IMR-90 (cell line): ENCODE measurements around the gene FIBCD1. TPM values are rescaled to one million over a fixed set of nuclear protein-coding genes. Genes with fewer than 3 reads are reported as not detected.

Experiments used
- ATAC-seq: fragments of 200-7000 bp; cut with Tn5 transposase; 2 replicates; pipeline ENCODE4 v1.9.1; 2020; ENCODE audit warnings: low read depth, mild to moderate bottlenecking, moderate library complexity
- BruUV-seq: library from RNA; stranded (reverse); fragments of 400-500 nt; replicated peaks from 2 replicates; lab custom pipeline; 2021; lab: Mats Ljungman, UMichigan
- CTCF ChIA-PET: fragments of 300-600 bp; formaldehyde crosslinking; extraction: SDS; loops from one replicate; lab custom pipeline; 2021; ENCODE audit warnings: antibody characterized with exemption; lab: Yijun Ruan, JAX
- POLR2A ChIA-PET: fragments of 300-600 bp; sonication (Branson Sonifier 250); formaldehyde crosslinking; loops from one replicate; lab custom pipeline; 2022; ENCODE audit warnings: antibody characterized with exemption; ENCODE audit not compliant: unreplicated experiment; lab: Charles Lee
- DNase-seq: peaks from one replicate; pipeline ENCODE4 v3.0.0; 2013
- H2AFZ ChIP-seq: replicated peaks from 2 replicates; pipeline ENCODE3; 2013; ENCODE audit warnings: low read length, mild to moderate bottlenecking; ENCODE audit not compliant: poor library complexity
- H2AK5ac ChIP-seq: 2 replicates; pipeline ENCODE4 v1.6.1; 2013; ENCODE audit warnings: low read depth, low read length, inconsistent platforms
- H2AK9ac ChIP-seq: replicated peaks from 2 replicates; pipeline ENCODE3; 2013; ENCODE audit warnings: mild to moderate bottlenecking, low read depth, low read length, moderate library complexity; ENCODE audit not compliant: poor library complexity
- H2BK120ac ChIP-seq: 2 replicates; pipeline ENCODE4 v1.6.1; 2013; ENCODE audit warnings: low read depth, low read length, inconsistent platforms
- H2BK15ac ChIP-seq: 3 replicates; pipeline ENCODE4 v1.6.1; 2013; ENCODE audit warnings: low read depth, low read length, inconsistent platforms
- H2BK20ac ChIP-seq: 2 replicates; pipeline ENCODE4 v1.6.1; 2013; ENCODE audit warnings: low read depth, mild to moderate bottlenecking, inconsistent platforms, low read length, moderate library complexity
- H2BK5ac ChIP-seq: 2 replicates; pipeline ENCODE4 v1.6.1; 2013; ENCODE audit warnings: mild to moderate bottlenecking, low read depth, low read length, inconsistent platforms; ENCODE audit not compliant: poor library complexity, severe bottlenecking
- H3K14ac ChIP-seq: replicated peaks from 2 replicates; pipeline ENCODE4 v1.6.1; 2013; ENCODE audit warnings: low read depth, low read length, inconsistent platforms
- H3K18ac ChIP-seq: 2 replicates; pipeline ENCODE4 v1.6.1; 2013; ENCODE audit warnings: low read depth, low read length, control low read depth
- H3K23ac ChIP-seq: 2 replicates; pipeline ENCODE4 v1.6.1; 2013; ENCODE audit warnings: low read depth, low read length, inconsistent platforms
- H3K27ac ChIP-seq: 2 replicates; pipeline ENCODE4 v1.5.1; 2013; ENCODE audit warnings: mild to moderate bottlenecking, control low read depth, low read length; ENCODE audit not compliant: insufficient read depth
- H3K27me3 ChIP-seq: 2 replicates; pipeline ENCODE4 v1.6.1; 2013; ENCODE audit warnings: low read length; ENCODE audit not compliant: control insufficient read depth, insufficient read depth
- H3K36me3 ChIP-seq: 2 replicates; pipeline ENCODE4 v1.6.1; 2013; ENCODE audit warnings: low read length, mixed read lengths; ENCODE audit not compliant: control insufficient read depth, insufficient read depth
- H3K4ac ChIP-seq: 2 replicates; pipeline ENCODE4 v1.6.1; 2013; ENCODE audit warnings: low read depth, low read length, inconsistent platforms
- H3K4me1 ChIP-seq: 2 replicates; pipeline ENCODE4 v1.6.1; 2013; ENCODE audit warnings: low read length, mixed read lengths; ENCODE audit not compliant: control insufficient read depth, insufficient read depth
- H3K4me2 ChIP-seq: 2 replicates; pipeline ENCODE4 v1.6.1; 2013; ENCODE audit warnings: low read depth, mild to moderate bottlenecking, control low read depth, low read length, moderate library complexity
- H3K4me3 ChIP-seq: 2 replicates; pipeline ENCODE4 v1.5.1; 2013; ENCODE audit warnings: low read depth, mild to moderate bottlenecking, control low read depth, low read length, moderate library complexity; ENCODE audit not compliant: insufficient read depth
- H3K56ac ChIP-seq: 2 replicates; pipeline ENCODE4 v1.6.1; 2013; ENCODE audit warnings: low read length, inconsistent platforms; ENCODE audit not compliant: insufficient read depth; ENCODE audit errors: extremely low read depth
- H3K79me1 ChIP-seq, 2 experiments: 2 replicates each; pipeline ENCODE4 v1.6.1; 2013; ENCODE audit warnings: low read length in 2 of 2, inconsistent platforms in 1 of 2, low read depth in 1 of 2
- H3K9ac ChIP-seq: 2 replicates; pipeline ENCODE4 v1.6.1; 2013; ENCODE audit warnings: low read depth, low read length, control low read depth
- H3K9me1 ChIP-seq: 2 replicates; pipeline ENCODE4 v1.6.1; 2013; ENCODE audit warnings: low read length, inconsistent platforms; ENCODE audit not compliant: insufficient read depth
- H3K9me3 ChIP-seq: 2 replicates; pipeline ENCODE4 v1.6.1; 2013; ENCODE audit warnings: low read length; ENCODE audit not compliant: control insufficient read depth, insufficient read depth
- H4K20me1 ChIP-seq: 2 replicates; pipeline ENCODE4 v1.6.1; 2013; ENCODE audit warnings: low read length, inconsistent platforms; ENCODE audit not compliant: insufficient read depth
- H4K5ac ChIP-seq: 2 replicates; pipeline ENCODE4 v1.6.1; 2013; ENCODE audit warnings: mild to moderate bottlenecking, low read depth, low read length, control low read depth
- H4K8ac ChIP-seq, 2 experiments: 2 replicates each; pipeline ENCODE4 v1.6.1; 2013; ENCODE audit warnings: low read depth in 2 of 2, low read length in 2 of 2, control low read depth in 1 of 2, inconsistent platforms in 1 of 2
- H4K91ac ChIP-seq: 2 replicates; pipeline ENCODE4 v1.6.1; 2013; ENCODE audit warnings: low read depth, low read length, inconsistent platforms; ENCODE audit not compliant: insufficient read depth
- BHLHE40 ChIP-seq: fragments of 150-350 bp; IDR thresholded peaks from 2 replicates; pipeline ENCODE4 v1.6.1; 2016; ENCODE audit warnings: mild to moderate bottlenecking, low read depth, low read length
- CEBPB ChIP-seq: IDR thresholded peaks from 2 replicates; pipeline ENCODE4 v1.6.1; 2012; ENCODE audit warnings: low read depth, low read length, improper control_type of control experiment
- CHD1 ChIP-seq: IDR thresholded peaks from 2 replicates; pipeline ENCODE4 v1.6.1; 2012; ENCODE audit warnings: low read depth, low read length, improper control_type of control experiment
- FOS ChIP-seq: fragments of 150-350 bp; IDR thresholded peaks from 2 replicates; pipeline ENCODE4 v1.6.1; 2016; ENCODE audit warnings: low read depth, low read length
- MAFK ChIP-seq: IDR thresholded peaks from 2 replicates; pipeline ENCODE4 v1.6.1; 2012; ENCODE audit warnings: low read depth, low read length, improper control_type of control experiment
- MAZ ChIP-seq: IDR thresholded peaks from 2 replicates; pipeline ENCODE4 v1.6.1; 2012; ENCODE audit warnings: low read depth, mild to moderate bottlenecking, low read length, improper control_type of control experiment, moderate library complexity, borderline replicate concordance
- MXI1 ChIP-seq: IDR thresholded peaks from 2 replicates; pipeline ENCODE4 v1.6.1; 2012; ENCODE audit warnings: low read depth, mild to moderate bottlenecking, low read length, moderate library complexity, borderline replicate concordance
- NFE2L2 ChIP-seq: fragments of 150-350 bp; IDR thresholded peaks from 2 replicates; pipeline ENCODE4 v1.6.1; 2016; ENCODE audit warnings: low read depth, mild to moderate bottlenecking, low read length
- POLR2A ChIP-seq: IDR thresholded peaks from 2 replicates; pipeline ENCODE4 v1.6.1; 2012; ENCODE audit warnings: mild to moderate bottlenecking, low read depth, low read length
- RAD21 ChIP-seq: IDR thresholded peaks from 2 replicates; pipeline ENCODE4 v1.6.1; 2012; ENCODE audit warnings: low read length, improper control_type of control experiment
- RCOR1 ChIP-seq: IDR thresholded peaks from 2 replicates; pipeline ENCODE4 v1.6.1; 2012; ENCODE audit warnings: mild to moderate bottlenecking, low read length, improper control_type of control experiment; ENCODE audit not compliant: insufficient replicate concordance
- RFX5 ChIP-seq: IDR thresholded peaks from 2 replicates; pipeline ENCODE4 v1.8.0; 2012; ENCODE audit warnings: low read depth, mild to moderate bottlenecking, low read length, moderate library complexity
- SMC3 ChIP-seq: fragments of 150-350 bp; IDR thresholded peaks from 2 replicates; pipeline ENCODE4 v1.6.1; 2016; ENCODE audit warnings: low read depth, mild to moderate bottlenecking, antibody characterized with exemption, low read length, moderate library complexity
- WGBS, 2 experiments: methylation state at CpG; one replicate each; pipeline versions ENCODE4 v1.1.5 to v1.1.7; 2013; ENCODE audit warnings: missing lambda C conversion rate in 2 of 2; ENCODE audit not compliant: insufficient read length in 1 of 2; ENCODE audit errors: extremely low coverage in 2 of 2; 5-methylcytosine and 5-hydroxymethylcytosine counted together
- dilution Hi-C: fragments of 300-500 bp; cut with HindIII; formaldehyde crosslinking; loops from one replicate; pipeline ENCODE4 v1.14.3; 2018; ENCODE audit warnings: low sequenced_read_pairs; ENCODE audit not compliant: unreplicated experiment
- in situ Hi-C: fragments of 300-500 bp; cut with MboI; formaldehyde crosslinking; loops from 3 replicates; pipeline ENCODE4 v1.14.3; 2019; ENCODE audit warnings: low sequenced_read_pairs, inconsistent platforms, mixed read lengths
- intact Hi-C: fragments of 100-400 bp; cut with micrococcal nuclease; formaldehyde crosslinking; loops from 2 replicates; pipeline ENCODE4 v1.10.0; 2022
- polyA plus RNA-seq, 3 experiments: library from polyadenylated mRNA; depleted of rRNA; stranded (reverse); fragments of >200 nt; gene quantifications; 2 replicates each; pipeline ENCODE4 v1.2.3, GENCODE V29; 2012; ENCODE audit warnings: low replicate concordance in 1 of 3
- total RNA-seq: library from RNA; depleted of rRNA; stranded (reverse); fragments of >200 nt; gene quantifications from 2 replicates; pipeline ENCODE4 v1.2.3, GENCODE V29; 2012
- TF ChIP-seq, protein P1 (sequence below): fragments of 150-350 bp; IDR thresholded peaks from 2 replicates; pipeline ENCODE4 v1.6.1; 2016; ENCODE audit warnings: low read depth, mild to moderate bottlenecking, low read length, moderate library complexity, borderline replicate concordance
- TF ChIP-seq, protein P2 (sequence below): conservative IDR thresholded peaks from 2 replicates; pipeline ENCODE4 v1.5.1; 2012; ENCODE audit warnings: mild to moderate bottlenecking, low read depth, low read length, improper control_type of control experiment
- TF ChIP-seq, protein P3 (sequence below): fragments of 150-350 bp; IDR thresholded peaks from 2 replicates; pipeline ENCODE4 v1.6.1; 2017; ENCODE audit warnings: mild to moderate bottlenecking, antibody characterized with exemption, low read length, low read depth

FIBCD1 gene
- total and polyA plus RNA-seq, 2 of the 4 experiments (the other 2 are of a cell fraction) = 1.1 to 10.1 TPM

DNA sequence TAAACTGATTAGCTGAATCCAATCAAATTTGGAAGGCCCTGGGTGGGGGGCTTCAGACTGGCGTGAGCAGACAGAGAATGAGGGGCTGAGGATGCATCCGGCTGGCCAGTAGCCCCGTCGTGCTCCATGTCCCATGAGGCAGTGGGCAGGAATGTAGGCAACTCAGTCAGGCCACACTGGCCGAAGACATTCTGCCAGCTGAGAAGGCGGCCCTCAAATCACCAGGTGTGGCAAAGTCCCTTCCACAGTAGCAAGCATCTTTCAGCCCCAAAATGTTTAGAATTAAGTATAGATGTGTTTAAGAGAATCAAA, 44.3 kb upstream of the FIBCD1 start:
- Histone ChIP-seq H2BK15ac (no peak overlapping the region), H2BK120ac (no peak overlapping the region), H4K5ac (no peak overlapping the region), H3K4ac (no peak overlapping the region), H3K9me3 (no peaks in the 10 kb centered on the region), H3K9me1 (no peaks in the 10 kb centered on the region), H4K8ac (no peak overlapping the region), H2BK20ac (no peak overlapping the region), H3K14ac (no peak overlapping the region), H3K4me1 (no peaks in the 10 kb centered on the region), H3K79me1 (no peaks in the 10 kb centered on the region), H2AK5ac (no peak overlapping the region), H3K18ac (no peak overlapping the region), H4K91ac (no peak overlapping the region), H3K4me3 (no peak overlapping the region), H3K9ac (no peak overlapping the region), H2BK5ac (no peak overlapping the region), H3K23ac (no peak overlapping the region), H3K27me3 (peaks cover 64% of the 10 kb centered on the region), H2AK9ac (no peak overlapping the region), H3K27ac (no peak overlapping the region), H3K4me2 (no peak overlapping the region), H3K56ac (no peak overlapping the region), H2AFZ (no peak overlapping the region), H3K36me3 (no peaks in the 10 kb centered on the region), H4K20me1 (no peaks in the 10 kb centered on the region)
- intact Hi-C loops (no loop called here), dilution Hi-C loops (no loop called here), in situ Hi-C loops (no loop called here)
- TF ChIP-seq POLR2A = no peak
- TF ChIP-seq FOS = no peak
- TF ChIP-seq RFX5 = no peak
- TF ChIP-seq MXI1 = no peak
- TF ChIP-seq SMC3 = no peak
- TF ChIP-seq RCOR1 = no peak
- no peak for TF ChIP-seq BHLHE40
- TF ChIP-seq CHD1 = no peak
- TF ChIP-seq, protein P1, sequence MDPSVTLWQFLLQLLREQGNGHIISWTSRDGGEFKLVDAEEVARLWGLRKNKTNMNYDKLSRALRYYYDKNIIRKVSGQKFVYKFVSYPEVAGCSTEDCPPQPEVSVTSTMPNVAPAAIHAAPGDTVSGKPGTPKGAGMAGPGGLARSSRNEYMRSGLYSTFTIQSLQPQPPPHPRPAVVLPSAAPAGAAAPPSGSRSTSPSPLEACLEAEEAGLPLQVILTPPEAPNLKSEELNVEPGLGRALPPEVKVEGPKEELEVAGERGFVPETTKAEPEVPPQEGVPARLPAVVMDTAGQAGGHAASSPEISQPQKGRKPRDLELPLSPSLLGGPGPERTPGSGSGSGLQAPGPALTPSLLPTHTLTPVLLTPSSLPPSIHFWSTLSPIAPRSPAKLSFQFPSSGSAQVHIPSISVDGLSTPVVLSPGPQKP = no peak
- TF ChIP-seq NFE2L2 = no peak
- TF ChIP-seq MAFK = no peak
- TF ChIP-seq RAD21 = no peak
- no peak for TF ChIP-seq CEBPB
- TF ChIP-seq MAZ = no peak
- TF ChIP-seq, protein P2, sequence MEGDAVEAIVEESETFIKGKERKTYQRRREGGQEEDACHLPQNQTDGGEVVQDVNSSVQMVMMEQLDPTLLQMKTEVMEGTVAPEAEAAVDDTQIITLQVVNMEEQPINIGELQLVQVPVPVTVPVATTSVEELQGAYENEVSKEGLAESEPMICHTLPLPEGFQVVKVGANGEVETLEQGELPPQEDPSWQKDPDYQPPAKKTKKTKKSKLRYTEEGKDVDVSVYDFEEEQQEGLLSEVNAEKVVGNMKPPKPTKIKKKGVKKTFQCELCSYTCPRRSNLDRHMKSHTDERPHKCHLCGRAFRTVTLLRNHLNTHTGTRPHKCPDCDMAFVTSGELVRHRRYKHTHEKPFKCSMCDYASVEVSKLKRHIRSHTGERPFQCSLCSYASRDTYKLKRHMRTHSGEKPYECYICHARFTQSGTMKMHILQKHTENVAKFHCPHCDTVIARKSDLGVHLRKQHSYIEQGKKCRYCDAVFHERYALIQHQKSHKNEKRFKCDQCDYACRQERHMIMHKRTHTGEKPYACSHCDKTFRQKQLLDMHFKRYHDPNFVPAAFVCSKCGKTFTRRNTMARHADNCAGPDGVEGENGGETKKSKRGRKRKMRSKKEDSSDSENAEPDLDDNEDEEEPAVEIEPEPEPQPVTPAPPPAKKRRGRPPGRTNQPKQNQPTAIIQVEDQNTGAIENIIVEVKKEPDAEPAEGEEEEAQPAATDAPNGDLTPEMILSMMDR = no peak
- TF ChIP-seq, protein P3, sequence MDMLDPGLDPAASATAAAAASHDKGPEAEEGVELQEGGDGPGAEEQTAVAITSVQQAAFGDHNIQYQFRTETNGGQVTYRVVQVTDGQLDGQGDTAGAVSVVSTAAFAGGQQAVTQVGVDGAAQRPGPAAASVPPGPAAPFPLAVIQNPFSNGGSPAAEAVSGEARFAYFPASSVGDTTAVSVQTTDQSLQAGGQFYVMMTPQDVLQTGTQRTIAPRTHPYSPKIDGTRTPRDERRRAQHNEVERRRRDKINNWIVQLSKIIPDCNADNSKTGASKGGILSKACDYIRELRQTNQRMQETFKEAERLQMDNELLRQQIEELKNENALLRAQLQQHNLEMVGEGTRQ = no peak
- CTCF ChIA-PET = no interaction called here
- POLR2A ChIA-PET = no interaction called here
- no peak for DNase-seq
- no peak for ATAC-seq
- no CpG with 5 or more reads among the region's 6 CpGs for WGBS, 2 experiments
- BruUV-seq = no TSS peak
